OCI-LY3 (cell line): Measurements from ENCODE around the gene ATP11C.
A peak's percentile ranks its signal among the peaks of the same experiment; 100 is the strongest.

ENCODE experiments used
- H2AFZ ChIP-seq: fragments of 200-600, 300-600 bp; shearing (Covaris generic); 2 replicates; pipeline ENCODE4 v1.6.0; 2014; ENCODE audit warnings: antibody characterized with exemption, low read depth, low read length
- H3K27ac ChIP-seq: fragments of 200-600, 300-600 bp; sonication (generic); 2 replicates; pipeline ENCODE4 v1.5.1; 2014; ENCODE audit warnings: mild to moderate bottlenecking, low read length, moderate library complexity, mixed read lengths
- H3K27me3 ChIP-seq: fragments of 200-600, 300-600 bp; sonication (generic); 2 replicates; pipeline ENCODE4 v1.6.1; 2014; ENCODE audit warnings: low read depth, low read length, mixed read lengths
- H3K36me3 ChIP-seq: fragments of 200-600, 300-600 bp; sonication (generic); replicated peaks from 2 replicates; pipeline ENCODE3; 2014; ENCODE audit warnings: low read depth, low read length, mixed read lengths
- H3K4me1 ChIP-seq: fragments of 300-600, 200-600 bp; sonication (generic); 2 replicates; pipeline ENCODE4 v1.6.1; 2014; ENCODE audit warnings: low read length, mixed read lengths
- H3K4me2 ChIP-seq: fragments of 200-600, 300-600 bp; sonication (generic); 2 replicates; pipeline ENCODE4 v1.6.1; 2014; ENCODE audit warnings: low read length, mixed read lengths
- H3K4me3 ChIP-seq: fragments of 300-600, 200-600 bp; sonication (generic); 2 replicates; pipeline ENCODE4 v1.5.1; 2014; ENCODE audit warnings: antibody characterized with exemption, mild to moderate bottlenecking, low read length, moderate library complexity
- H3K79me2 ChIP-seq: fragments of 300-600, 200-600 bp; shearing (Covaris generic); 2 replicates; pipeline ENCODE4 v1.6.1; 2014; ENCODE audit warnings: mild to moderate bottlenecking, low read length, mixed read lengths
- H3K9ac ChIP-seq: fragments of 300-600, 200-600 bp; shearing (Covaris generic); 2 replicates; pipeline ENCODE4 v1.6.0; 2014; ENCODE audit warnings: mild to moderate bottlenecking, low read length, moderate library complexity
- H3K9me3 ChIP-seq: fragments of 200-600, 300-600 bp; shearing (Covaris generic); 2 replicates; pipeline ENCODE4 v1.6.1; 2014; ENCODE audit warnings: low read length, mixed read lengths; ENCODE audit not compliant: insufficient read depth
- H4K20me1 ChIP-seq: fragments of 200-600, 300-600 bp; sonication (generic); 2 replicates; pipeline ENCODE4 v1.6.1; 2016; ENCODE audit warnings: low read length, mixed read lengths; ENCODE audit not compliant: insufficient read depth
- EZH2phosphoT487 ChIP-seq: fragments of 200-600 bp; shearing (Covaris generic); IDR thresholded peaks from 2 replicates; pipeline ENCODE4 v1.6.1; 2018; ENCODE audit warnings: antibody characterized with exemption, mixed run types, low read depth
- TF ChIP-seq, protein P1 (sequence below): fragments of 200-600, 300-600 bp; sonication (generic); IDR thresholded peaks from 2 replicates; pipeline ENCODE4 v1.5.1; 2014; ENCODE audit warnings: antibody characterized with exemption, low read length, low read depth

ATP11C gene

DNA sequence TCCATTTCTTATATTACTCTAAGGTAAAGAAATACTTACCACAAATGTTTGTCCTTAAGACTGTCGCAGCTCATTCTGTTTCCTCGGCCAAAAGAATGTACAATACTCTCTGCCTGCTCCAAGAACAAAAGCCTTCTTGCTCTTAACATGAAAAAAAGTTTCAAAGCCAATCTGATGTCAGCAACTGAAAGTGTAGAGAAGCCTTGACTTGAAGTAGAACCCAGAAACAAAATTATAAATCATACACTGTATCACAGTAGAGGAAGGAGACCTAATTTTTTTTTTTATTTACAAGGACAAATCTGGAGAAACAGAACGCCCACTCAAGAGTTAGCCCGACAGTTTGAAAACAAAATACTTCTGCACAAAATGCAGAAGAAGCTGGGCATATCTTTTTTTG is 224.8 kb downstream of the ATP11C start, which contains the start of gene MCF2:
Gene MCF2, minus strand, starts transcription at position 101 of the 400 bp plus-strand sequence. CDS start 56,423 bp downstream, outside the sequence.
- Histone ChIP-seq H2AFZ (no peak within 1 kb of the TSS), H3K79me2 (no peaks in the 10 kb centered on the region), H3K4me3 (no peak within 1 kb of the TSS), H3K27me3 (no peaks in the 10 kb centered on the region), H3K9me3 (no peaks in the 10 kb centered on the region), H4K20me1 (no peaks in the 10 kb centered on the region), H3K27ac (no peak within 1 kb of the TSS), H3K4me1 (no peaks in the 10 kb centered on the region), H3K9ac (no peak within 1 kb of the TSS), H3K36me3 (no peaks in the 10 kb centered on the region), H3K4me2 (no peak within 1 kb of the TSS)
- TF ChIP-seq, protein P1, sequence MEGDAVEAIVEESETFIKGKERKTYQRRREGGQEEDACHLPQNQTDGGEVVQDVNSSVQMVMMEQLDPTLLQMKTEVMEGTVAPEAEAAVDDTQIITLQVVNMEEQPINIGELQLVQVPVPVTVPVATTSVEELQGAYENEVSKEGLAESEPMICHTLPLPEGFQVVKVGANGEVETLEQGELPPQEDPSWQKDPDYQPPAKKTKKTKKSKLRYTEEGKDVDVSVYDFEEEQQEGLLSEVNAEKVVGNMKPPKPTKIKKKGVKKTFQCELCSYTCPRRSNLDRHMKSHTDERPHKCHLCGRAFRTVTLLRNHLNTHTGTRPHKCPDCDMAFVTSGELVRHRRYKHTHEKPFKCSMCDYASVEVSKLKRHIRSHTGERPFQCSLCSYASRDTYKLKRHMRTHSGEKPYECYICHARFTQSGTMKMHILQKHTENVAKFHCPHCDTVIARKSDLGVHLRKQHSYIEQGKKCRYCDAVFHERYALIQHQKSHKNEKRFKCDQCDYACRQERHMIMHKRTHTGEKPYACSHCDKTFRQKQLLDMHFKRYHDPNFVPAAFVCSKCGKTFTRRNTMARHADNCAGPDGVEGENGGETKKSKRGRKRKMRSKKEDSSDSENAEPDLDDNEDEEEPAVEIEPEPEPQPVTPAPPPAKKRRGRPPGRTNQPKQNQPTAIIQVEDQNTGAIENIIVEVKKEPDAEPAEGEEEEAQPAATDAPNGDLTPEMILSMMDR = no peak
- no peak for TF ChIP-seq EZH2phosphoT487

DNA sequence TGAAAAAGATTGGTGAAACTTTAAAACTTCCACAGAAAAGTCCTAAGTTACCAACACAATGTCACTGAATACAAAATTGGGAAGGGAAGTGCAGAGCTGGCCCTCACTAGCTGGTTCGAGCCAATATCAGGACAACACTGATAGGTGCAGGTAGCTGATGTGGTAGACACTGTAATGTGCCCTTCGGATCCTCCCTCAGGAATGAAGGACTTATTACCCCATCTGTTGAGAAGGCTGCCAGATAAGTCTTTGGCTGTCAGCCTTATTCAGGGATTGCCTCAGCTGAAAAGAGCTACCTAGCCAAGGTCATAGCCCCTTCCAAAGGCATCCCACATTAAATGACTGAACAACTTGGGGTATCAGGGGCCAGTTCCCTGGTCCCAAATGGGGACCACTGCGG is 230.2 kb downstream of the ATP11C start:
- H3K79me2 ChIP-seq = no peaks in the 10 kb centered on the region

DNA sequence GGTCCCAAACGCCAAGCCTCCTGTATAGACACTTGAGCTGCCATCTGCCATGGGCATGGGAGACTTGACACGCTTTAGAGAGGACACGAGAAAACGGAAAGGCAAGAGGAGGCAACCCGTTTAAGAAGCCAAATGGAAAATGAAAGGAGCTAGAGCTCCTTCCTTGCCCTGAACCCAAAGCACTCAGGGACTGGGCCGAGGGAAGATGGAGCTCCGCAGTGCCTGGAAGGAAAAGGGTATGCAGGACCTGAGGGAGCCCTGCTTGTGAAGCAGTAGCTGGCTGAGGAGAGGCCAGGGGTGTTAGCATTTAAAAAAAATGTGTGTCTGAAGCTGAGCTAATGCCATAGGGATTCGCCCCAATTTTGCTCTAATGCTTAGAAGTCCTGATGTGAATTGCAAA is 239.9 kb downstream of the ATP11C start:
- H2AFZ ChIP-seq = 0 out of 2 replicates have a peak overlapping the region, but pooled peaks have one; percentile 31
- H3K4me1 ChIP-seq = peaks cover 12% of the 10 kb centered on the region
- H4K20me1 ChIP-seq = no peaks in the 10 kb centered on the region
- no peak overlapping the region for H3K27ac ChIP-seq
- H3K4me2 ChIP-seq = peak overlapping the region; percentile 74
- 0 out of 2 replicates have a peak, but pooled peaks cover 4% of the 10 kb centered on the region for H3K27me3 ChIP-seq
- H3K79me2 ChIP-seq = no peaks in the 10 kb centered on the region
- H3K9ac ChIP-seq = peak overlapping the region; percentile 2; the same call in 1 of the 2 replicates
- TF ChIP-seq, protein P1 = no peak
- TF ChIP-seq EZH2phosphoT487 = no peak
- no peaks in the 10 kb centered on the region for H3K9me3 ChIP-seq
- H3K36me3 ChIP-seq = no peaks in the 10 kb centered on the region
- peak overlapping the region; percentile 76 for H3K4me3 ChIP-seq

More for the DNA sequence above, 230.2 kb downstream of the ATP11C start:
- Histone ChIP-seq H2AFZ (no peak overlapping the region), H3K27me3 (no peaks in the 10 kb centered on the region), H3K4me2 (no peak overlapping the region), H4K20me1 (no peaks in the 10 kb centered on the region), H3K9me3 (no peaks in the 10 kb centered on the region), H3K27ac (no peak overlapping the region), H3K9ac (no peak overlapping the region), H3K36me3 (no peaks in the 10 kb centered on the region), H3K4me1 (no peaks in the 10 kb centered on the region), H3K4me3 (no peak overlapping the region)
- no peak for TF ChIP-seq EZH2phosphoT487
- TF ChIP-seq, protein P1 = no peak

DNA sequence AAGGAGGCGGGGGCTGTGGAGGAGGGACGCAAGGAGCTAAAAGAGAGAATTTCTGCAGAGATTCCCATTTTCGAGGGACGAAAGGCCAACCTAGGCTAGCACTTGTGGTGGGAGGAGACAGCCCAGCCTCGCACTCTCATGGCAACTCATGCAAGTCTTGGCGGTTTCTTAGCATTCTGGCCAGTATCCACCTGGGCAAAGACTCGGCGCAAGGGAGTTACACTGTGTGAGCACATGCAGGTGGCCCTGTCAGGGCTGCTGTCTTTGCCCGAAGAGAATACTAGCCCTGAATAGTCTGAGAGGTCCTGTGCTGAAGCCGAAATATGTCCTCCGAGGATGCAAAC is 240.4 kb downstream of the ATP11C start:
- Histone ChIP-seq H3K4me1 (peaks cover 12% of the 10 kb centered on the region), H3K79me2 (no peaks in the 10 kb centered on the region), H3K9me3 (no peaks in the 10 kb centered on the region), H3K4me3 (peak overlapping the region; percentile 76), H2AFZ (0 out of 2 replicates have a peak overlapping the region, but pooled peaks have one; percentile 31), H3K27ac (no peak overlapping the region), H3K27me3 (0 out of 2 replicates have a peak, but pooled peaks cover 4% of the 10 kb centered on the region), H3K9ac (0 out of 2 replicates have a peak overlapping the region, but pooled peaks have one; percentile 10), H3K4me2 (peak overlapping the region; percentile 74), H3K36me3 (no peaks in the 10 kb centered on the region), H4K20me1 (no peaks in the 10 kb centered on the region)
- TF ChIP-seq, protein P1 = no peak
- TF ChIP-seq EZH2phosphoT487 = no peak
